K562 (cell line): Measurements from ENCODE around the gene TBXA2R.

ENCODE experiments used
- GABPB1 ChIP-seq: sonication (generic); formaldehyde crosslinking; IDR thresholded peaks from 2 replicates; pipeline ENCODE4 v1.8.0; 2022; ENCODE audit warnings: mild to moderate bottlenecking, missing genetic modification reagents
- HDAC2 ChIP-seq: fragments of 450-650 bp; IDR thresholded peaks from 2 replicates; pipeline ENCODE4 v1.6.1; 2016; ENCODE audit warnings: mild to moderate bottlenecking
- POLR2H ChIP-seq: IDR thresholded peaks from 2 replicates; pipeline ENCODE4 v1.6.1; 2016; ENCODE audit warnings: missing genetic modification characterization, low read depth, mild to moderate bottlenecking, control low read depth, missing compliant biosample characterization, moderate library complexity
- RBBP5 ChIP-seq: fragments of 200-600 bp; sonication (generic); IDR thresholded peaks from 2 replicates; pipeline ENCODE4 v1.6.1; 2012; ENCODE audit warnings: borderline replicate concordance, mild to moderate bottlenecking, low read length, control low read depth, inconsistent platforms; ENCODE audit not compliant: insufficient read depth, poor library complexity, severe bottlenecking
- RBM17 ChIP-seq: fragments of 200-400 bp; formaldehyde crosslinking; IDR thresholded peaks from 2 replicates; pipeline ENCODE4 v1.6.1; 2017; ENCODE audit warnings: low read depth, mild to moderate bottlenecking, low read length, borderline replicate concordance
- TCF3 ChIP-seq: sonication (generic); formaldehyde crosslinking; IDR thresholded peaks from 2 replicates; pipeline ENCODE4 v1.4.0; 2020; ENCODE audit warnings: mild to moderate bottlenecking, missing genetic modification reagents
- ZFP36 ChIP-seq: fragments of 150-350 bp; IDR thresholded peaks from 2 replicates; pipeline ENCODE4 v1.6.1; 2018; ENCODE audit warnings: low read length, low read depth; ENCODE audit not compliant: partially characterized antibody
- ZNF175 ChIP-seq: fragments of 200-800 bp; sonication (Bioruptor generic); IDR thresholded peaks from 2 replicates; pipeline ENCODE4 v1.6.1; 2016; ENCODE audit warnings: low read depth, mild to moderate bottlenecking, missing genetic modification characterization, missing compliant biosample characterization
- TF ChIP-seq, protein P1 (sequence below), 3 experiments: IDR thresholded peaks in 2 of 3; conservative IDR thresholded peaks in 1 of 3; 2 replicates each; pipeline ENCODE4 v1.5.1; 2011 to 2012; ENCODE audit warnings: low read length in 3 of 3, mild to moderate bottlenecking in 3 of 3, control low read depth in 2 of 3, improper control_type of control experiment in 1 of 3, inconsistent platforms in 1 of 3, low read depth in 1 of 3, mixed read lengths in 1 of 3, moderate library complexity in 1 of 3; ENCODE audit not compliant: insufficient read depth in 2 of 3

DNA sequence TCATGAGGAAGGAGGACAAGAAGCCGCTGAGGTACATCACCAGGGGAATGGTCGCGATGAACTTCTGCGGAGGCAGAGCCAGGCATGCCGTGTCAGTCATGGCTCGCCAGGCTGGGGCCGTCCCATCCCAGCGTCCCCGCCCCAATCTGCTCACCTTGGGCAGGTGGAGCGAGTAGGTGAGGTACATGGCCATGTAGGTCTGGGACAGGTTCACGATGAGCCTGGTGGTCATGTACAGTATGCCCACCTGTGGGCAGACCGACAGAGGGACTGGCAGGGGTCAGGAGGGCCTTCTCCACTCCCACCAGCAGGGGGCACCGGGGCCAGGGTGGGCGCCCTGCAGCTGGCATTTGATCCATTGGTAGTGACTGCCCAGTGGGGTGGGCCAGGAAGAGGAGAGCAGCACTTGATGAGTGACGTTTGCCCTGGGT lies 59.4 kb downstream of the TBXA2R start:
- TF ChIP-seq ZFP36 = no peak
- TF ChIP-seq, protein P1, sequence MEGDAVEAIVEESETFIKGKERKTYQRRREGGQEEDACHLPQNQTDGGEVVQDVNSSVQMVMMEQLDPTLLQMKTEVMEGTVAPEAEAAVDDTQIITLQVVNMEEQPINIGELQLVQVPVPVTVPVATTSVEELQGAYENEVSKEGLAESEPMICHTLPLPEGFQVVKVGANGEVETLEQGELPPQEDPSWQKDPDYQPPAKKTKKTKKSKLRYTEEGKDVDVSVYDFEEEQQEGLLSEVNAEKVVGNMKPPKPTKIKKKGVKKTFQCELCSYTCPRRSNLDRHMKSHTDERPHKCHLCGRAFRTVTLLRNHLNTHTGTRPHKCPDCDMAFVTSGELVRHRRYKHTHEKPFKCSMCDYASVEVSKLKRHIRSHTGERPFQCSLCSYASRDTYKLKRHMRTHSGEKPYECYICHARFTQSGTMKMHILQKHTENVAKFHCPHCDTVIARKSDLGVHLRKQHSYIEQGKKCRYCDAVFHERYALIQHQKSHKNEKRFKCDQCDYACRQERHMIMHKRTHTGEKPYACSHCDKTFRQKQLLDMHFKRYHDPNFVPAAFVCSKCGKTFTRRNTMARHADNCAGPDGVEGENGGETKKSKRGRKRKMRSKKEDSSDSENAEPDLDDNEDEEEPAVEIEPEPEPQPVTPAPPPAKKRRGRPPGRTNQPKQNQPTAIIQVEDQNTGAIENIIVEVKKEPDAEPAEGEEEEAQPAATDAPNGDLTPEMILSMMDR (IDR thresholded peaks at IDR 0.05 in 2 of 3, conservative IDR thresholded peaks at IDR 0.05 in 1 of 3; ENCODE audit: insufficient read depth in 2 of 3, low read depth in 1 of 3, low read length in 3 of 3) = peak; percentile 46 to 69 (median 56); a peak in 4 of 6 replicates
- no peak for TF ChIP-seq RBM17
- no peak for TF ChIP-seq TCF3 (CRISPR knock-in tag)
- TF ChIP-seq ZNF175 (CRISPR knock-in tag) = no peak
- TF ChIP-seq POLR2H (tag) = no peak
- no peak for TF ChIP-seq RBBP5
- no peak for TF ChIP-seq HDAC2
- TF ChIP-seq GABPB1 = no peak
